Measurements from ENCODE around the gene PEX11B.

GRCh38 chr1:145947551-145947950 lies 29.0 kb upstream of the PEX11B start:
- TF ChIP-seq PATZ1 (CRISPR knock-in tag; IDR thresholded peaks at IDR 0.05; ENCODE audit: borderline replicate concordance) (no peak), ZNF8 (CRISPR knock-in tag; IDR thresholded peaks at IDR 0.05) (no peak), ESRRG (CRISPR knock-in tag; IDR thresholded peaks at IDR 0.05) (no peak), ZNF70 (CRISPR knock-in tag; IDR thresholded peaks at IDR 0.05) (no peak), ARNTL (CRISPR knock-in tag; IDR thresholded peaks at IDR 0.05; ENCODE audit: borderline replicate concordance, low read depth) (no peak), ZFP3 (CRISPR knock-in tag; IDR thresholded peaks at IDR 0.05) (no peak), OSR1 (CRISPR knock-in tag; IDR thresholded peaks at IDR 0.05) (no peak), GLIS3 (CRISPR knock-in tag; IDR thresholded peaks at IDR 0.05) (no peak), RARB (CRISPR knock-in tag; IDR thresholded peaks at IDR 0.05) (no peak), POU6F1 (CRISPR knock-in tag; IDR thresholded peaks at IDR 0.05; ENCODE audit: borderline replicate concordance, low read depth) (no peak), CREB5 (CRISPR knock-in tag; IDR thresholded peaks at IDR 0.05; ENCODE audit: low read depth) (no peak), ZFP30 (CRISPR knock-in tag; IDR thresholded peaks at IDR 0.05) (no peak)

All from SK-N-SH treated with all-trans-retinoic acid at 6 μM for 48 hours (cell line).